Measurements from ENCODE around the gene CEMP1. TPM values are rescaled to one million over a fixed set of nuclear protein-coding genes. Genes with fewer than 3 reads are reported as not detected.

CEMP1 gene
- total RNA-seq, 1 donor from 2014 or later: not detected

DNA sequence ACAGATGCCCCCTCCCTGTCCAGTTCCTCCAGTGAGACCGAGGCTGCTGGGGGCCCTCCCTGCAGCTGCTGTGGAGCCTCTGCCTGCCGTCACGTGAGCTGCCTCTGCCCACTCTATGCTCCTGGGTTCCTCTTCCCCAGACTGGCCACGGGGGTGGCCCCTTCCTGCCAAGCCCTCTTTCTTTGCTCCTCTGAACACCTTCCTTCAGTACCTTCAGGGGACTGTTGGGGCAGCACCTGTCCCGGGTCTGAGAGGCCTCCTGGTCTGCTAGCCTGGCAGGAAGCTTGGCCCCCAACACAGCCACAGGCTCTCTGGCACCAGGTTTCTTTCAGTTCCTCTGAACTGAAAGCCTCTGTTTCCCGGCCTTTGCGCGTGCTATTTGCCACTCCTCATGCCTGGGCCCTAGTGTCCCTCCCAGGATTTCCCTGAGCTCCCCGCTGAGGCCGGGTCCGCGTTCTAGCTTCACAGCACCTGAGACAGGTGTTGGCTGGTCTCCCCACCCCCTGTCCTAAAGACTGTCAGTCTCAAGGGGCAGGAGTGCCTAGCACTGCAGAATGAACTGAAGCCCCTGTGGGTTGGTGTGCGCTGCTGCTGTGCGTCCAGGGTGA is 24.1 kb downstream of the CEMP1 start:
- no peak for DNase-seq (ENCODE audit: extremely low read depth, low read depth, low spot score)

DNA sequence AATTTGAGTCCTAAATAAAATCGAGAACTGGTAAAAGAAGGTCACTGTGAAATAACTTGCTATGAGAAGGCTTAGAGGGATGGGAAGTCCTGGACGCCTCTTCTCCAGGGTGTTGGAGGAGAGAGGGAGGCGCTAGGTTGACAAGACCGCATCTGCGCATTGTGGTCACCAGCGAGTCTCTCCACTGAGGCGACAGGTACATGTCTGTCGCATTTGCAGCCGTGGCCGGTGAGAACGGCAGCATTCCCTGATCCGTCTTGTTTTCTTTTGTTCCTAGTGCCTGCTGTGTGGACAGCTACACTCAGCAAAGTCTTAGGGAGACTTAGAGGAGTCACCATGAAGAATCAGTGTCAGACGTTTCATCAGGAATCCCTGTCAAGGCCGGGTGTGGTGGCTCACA is 25.5 kb downstream of the CEMP1 start:
- DNase-seq (ENCODE audit: extremely low read depth, low read depth, low spot score): no peak

DNA sequence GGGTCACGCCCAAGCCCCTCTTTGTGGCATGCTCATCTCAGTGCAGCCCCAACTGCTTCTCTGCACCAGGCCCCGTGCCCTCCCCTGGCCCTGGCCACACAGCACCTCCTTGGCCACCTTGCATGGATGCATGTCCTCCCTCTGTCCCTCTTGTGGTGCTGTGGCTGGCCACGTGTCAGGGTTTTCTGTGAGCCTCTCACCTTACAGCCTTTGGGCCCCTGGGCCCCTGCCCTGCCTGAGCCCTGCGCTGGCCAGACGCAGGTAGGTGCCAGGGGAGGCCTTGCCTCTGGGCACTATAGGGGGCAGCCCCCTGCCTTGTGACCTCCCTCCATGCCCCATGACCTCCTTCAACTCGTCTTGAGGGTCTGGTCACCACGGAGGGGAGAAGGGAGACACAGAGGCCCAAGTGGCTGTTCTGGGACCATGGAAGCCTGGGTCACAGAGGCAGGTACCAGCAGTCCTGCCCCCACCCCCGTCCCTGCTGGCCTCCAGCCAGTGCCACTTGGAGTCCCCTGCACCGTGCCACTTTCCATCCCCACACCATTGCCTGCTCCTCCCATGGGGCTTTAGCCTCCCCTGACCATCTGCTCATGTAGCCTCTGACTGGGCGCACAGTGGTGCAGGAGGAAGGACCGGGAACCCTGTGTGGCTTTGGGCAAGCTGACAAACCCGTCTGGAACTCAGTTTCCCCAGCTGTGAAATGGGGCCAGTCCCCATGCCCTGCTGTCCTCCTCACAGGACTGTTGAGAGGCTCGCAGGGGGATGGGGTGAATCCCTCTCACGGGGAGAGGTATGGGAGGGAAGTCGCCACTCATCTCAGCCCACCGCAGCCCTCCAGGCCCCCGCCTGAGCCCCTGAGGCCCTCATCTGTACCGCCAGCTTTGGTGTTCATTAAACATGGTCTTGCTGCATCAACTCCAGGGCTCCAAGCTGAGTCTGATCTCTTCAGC is 29.0 kb downstream of the CEMP1 start:
- no peak for DNase-seq (ENCODE audit: extremely low read depth, low read depth, low spot score)

DNA sequence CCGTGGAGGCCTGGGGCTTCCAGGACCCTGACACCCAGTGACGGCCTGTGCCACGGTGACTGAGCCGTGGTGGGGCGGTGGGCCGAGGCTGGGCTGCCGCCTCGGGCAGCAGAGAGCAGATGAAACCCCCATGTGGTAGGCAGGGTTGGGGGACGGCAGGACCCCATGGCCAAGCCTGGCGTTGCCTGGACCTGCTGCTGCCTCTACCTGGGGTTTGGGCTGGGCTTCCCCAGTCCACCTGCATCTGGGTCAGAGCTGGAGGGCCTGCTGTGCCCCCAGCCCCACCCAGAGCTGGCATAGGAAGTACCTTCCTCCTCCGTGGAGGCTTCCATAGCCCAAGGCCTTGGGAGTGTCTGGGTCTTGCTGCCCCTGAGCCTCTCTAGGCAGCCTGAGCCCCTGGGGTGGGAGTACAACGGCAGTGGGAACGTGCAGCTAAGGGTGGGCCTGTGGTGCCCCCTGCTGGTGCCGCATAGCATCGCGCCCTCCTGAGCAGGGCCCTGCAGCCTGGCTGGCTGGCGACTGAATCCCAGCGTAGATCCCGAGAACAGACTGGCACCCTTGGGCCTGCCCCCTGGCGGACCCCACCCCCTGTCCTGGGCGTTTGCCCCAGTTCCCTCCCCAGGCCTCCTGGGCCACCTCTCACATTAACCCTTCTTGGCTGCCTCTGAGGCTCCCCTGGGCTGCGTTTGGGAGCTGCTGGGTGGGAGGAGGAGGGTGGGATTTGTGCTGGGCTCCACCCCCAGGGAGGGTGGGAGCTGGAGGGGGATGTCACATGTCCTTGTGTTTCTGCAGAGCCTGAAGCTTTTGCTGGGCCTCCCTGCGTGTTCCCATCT is 30.1 kb downstream of the CEMP1 start:
- no peak for DNase-seq (ENCODE audit: extremely low read depth, low read depth, low spot score)

DNA sequence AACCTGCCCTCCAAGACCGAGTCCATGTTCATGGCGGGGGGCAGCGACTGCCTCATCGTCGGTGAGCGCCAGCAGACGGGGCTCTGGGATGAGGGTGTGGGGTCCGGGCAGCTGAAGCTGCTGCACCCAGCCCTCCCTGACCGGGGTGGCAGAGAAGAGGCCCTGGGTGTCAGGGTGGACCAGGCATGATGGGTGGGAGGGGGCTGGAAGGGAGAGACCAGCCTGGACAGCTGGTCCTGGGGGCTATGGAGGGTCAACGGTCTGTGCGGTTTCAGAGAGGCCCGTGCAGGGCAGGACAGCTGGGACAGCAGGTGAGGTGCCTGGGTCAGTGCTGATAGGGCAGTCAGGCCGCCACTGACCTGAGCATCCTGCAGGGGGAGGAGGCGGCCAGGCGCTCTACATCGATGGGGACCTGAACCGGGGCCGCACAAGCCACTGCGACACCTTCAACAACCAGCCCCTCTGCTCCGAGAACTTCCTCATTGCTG is 30.7 kb downstream of the CEMP1 start:
- DNase-seq (ENCODE audit: extremely low read depth, low read depth, low spot score): no peak

DNA sequence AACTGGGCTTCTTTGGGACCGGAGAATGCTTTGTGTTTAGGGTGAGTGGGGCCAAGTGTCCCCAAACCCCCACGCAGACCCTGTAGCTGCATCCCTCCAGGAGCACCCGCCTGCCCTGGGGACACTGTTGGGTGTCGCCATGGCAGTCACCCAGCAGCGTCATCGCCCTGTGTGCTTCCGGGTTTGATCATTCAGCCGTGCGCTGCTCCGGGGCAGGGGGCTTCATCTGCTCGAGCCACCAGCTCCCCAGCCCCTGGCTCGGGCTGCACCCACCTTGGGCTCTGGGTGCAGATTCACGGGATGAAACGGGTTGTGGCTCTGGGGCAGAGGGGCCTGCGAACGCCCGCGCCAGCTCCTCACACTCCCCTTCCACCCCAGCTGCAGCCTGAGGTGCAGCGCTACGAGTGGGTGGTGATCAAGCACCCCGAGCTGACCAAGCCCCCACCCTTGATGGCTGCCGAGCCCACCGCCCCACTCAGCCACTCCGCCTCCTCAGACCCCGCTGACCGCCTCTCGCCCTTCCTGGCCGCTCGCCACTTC is 31.2 kb downstream of the CEMP1 start:
- DNase-seq (ENCODE audit: extremely low read depth, low read depth, low spot score): no peak

DNA sequence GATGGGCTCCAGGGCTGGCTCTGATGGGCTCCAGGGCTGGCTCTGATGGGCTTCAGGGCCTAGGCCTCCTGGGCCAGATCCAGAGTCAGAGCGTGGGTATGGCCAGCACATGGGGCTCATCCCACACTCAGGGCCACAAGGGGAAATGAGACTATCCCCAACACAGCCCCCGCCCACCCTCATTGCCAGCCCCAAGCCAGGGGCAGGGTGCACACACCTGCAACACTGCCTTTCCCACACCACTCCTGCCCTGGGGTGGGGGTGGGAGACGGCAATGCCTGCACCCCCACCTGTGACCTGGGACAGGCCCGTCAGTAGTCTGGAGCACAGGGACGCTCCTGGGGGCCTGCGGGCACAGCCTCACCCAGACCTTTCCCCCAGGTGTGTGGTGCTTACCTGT is 31.8 kb downstream of the CEMP1 start:
- no peak for DNase-seq (ENCODE audit: extremely low read depth, low read depth, low spot score)

DNA sequence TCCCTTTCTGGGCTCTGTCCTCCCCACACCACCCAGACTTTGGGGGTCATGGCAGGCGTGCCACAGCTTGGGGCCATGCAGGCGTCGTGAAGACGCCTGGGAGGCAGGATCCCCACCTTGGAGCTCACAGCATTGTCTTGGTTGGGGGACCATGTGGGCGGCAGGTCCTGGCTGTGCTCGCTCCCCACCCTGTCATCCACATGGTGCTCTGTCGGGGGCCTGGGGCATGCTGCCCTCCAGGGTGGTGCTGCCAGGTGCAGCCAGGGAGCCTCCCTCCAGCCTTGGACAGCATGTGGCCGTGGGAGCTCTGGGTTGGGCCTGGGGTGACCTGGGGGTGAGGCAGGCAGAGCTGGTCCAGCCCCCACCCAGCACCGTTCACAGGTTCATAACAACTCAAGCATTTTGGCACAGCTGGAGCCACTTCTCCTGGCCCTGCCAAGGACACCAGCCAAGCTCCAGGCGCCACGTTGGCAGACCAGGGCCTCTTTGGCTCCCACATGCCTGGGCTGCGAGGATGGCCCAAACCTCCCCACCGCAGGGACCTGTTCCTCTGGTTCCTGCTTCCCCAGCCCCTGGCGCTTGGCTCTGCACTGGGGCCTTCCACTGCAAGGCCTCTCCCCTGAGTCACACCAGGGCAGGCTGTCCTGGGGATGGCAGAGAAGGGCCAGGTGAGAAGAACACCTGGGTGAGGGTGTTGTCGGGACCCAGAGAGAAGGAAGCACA is 32.5 kb downstream of the CEMP1 start:
- no peak for DNase-seq (ENCODE audit: extremely low read depth, low read depth, low spot score)

DNA sequence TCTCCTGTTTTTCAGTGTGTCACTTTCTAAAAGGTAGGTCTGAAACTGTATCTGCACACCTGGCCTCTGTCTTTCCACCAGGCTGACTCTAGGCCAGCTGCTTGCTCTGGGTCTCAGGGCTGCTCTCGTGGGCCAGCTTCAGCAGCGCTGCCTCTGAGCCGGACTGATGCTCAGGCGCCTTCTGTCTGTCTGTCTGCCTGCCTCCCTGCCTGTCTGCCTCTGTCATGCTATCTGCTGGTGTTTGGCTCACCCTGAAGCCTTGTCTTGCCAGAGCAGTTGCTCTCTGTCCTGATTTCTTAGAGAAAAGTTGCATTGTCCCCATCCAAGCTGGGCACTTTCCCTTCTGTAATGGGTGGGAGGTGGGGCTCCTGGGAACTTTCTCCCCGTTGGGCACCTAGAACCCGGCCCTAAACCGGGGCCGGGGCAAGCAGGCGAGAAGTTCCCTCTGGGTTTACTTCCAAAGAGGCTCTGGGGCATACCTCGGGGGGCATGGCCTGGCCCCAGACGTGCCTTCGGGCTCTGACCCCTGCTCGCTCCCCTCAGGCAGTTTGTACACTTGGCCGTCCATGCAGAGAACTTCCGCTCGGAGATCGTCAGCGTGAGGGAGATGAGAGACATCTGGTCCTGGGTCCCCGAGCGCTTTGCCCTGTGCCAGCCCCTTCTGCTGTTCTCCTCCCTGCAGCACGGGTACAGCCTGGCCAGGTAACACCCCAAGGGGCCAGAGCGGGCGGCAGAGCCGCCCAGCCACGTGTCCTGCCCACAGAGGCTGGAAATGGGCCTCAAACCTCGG is 33.3 kb downstream of the CEMP1 start:
- no peak for DNase-seq (ENCODE audit: extremely low read depth, low read depth, low spot score)

DNA sequence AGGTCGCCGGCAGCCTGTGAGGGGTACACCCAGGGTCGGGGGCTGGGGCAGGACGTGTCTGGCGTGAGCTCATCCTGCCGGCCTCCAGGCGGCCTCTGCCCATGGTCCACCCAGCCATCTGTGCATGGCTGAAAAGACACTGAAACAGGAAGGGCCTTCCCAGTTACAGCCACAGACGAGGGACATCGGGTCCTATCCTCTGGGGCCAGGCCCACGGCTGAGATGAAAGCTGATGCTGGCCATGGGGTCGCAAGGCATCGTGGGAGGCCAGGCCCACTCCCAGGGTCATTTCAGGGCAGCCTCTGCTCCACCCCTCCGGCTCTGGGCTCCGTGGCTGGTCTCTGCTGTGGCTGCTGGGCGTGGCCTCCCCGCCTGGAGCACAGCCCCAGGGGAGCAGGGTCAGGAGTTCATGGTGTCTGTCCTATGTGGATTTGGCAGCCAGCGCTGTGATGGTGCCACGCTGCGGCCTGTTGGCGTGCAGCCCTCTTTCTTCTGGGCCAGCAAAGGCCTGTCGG is 34.0 kb downstream of the CEMP1 start:
- no peak for DNase-seq (ENCODE audit: extremely low read depth, low read depth, low spot score)

DNA sequence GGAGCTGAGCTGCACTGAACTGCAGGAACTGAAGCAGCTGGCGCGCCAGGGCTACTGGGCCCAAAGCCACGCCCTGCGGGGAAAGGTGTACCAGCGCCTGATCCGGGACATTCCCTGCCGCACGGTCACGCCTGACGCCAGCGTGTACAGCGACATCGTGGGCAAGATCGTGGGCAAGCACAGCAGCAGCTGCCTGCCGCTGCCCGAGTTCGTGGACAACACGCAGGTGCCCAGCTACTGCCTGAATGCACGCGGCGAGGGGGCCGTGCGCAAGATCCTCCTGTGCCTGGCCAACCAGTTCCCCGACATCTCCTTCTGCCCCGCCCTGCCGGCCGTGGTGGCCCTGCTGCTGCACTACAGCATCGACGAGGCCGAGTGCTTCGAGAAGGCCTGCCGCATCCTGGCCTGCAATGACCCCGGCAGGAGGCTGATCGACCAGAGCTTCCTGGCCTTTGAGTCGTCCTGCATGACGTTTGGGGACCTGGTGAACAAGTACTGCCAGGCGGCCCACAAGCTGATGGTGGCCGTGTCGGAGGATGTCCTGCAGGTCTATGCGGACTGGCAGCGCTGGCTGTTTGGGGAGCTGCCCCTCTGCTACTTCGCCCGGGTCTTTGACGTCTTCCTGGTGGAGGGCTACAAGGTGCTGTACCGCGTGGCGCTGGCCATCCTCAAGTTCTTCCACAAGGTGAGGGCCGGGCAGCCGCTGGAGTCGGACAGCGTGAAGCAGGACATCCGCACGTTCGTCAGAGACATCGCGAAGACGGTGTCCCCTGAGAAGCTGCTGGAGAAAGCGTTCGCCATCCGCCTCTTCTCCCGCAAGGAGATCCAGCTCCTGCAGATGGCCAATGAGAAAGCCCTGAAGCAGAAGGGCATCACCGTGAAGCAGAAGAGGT is 34.7 kb downstream of the CEMP1 start:
- DNase-seq (ENCODE audit: extremely low read depth, low read depth, low spot score): no peak

DNA sequence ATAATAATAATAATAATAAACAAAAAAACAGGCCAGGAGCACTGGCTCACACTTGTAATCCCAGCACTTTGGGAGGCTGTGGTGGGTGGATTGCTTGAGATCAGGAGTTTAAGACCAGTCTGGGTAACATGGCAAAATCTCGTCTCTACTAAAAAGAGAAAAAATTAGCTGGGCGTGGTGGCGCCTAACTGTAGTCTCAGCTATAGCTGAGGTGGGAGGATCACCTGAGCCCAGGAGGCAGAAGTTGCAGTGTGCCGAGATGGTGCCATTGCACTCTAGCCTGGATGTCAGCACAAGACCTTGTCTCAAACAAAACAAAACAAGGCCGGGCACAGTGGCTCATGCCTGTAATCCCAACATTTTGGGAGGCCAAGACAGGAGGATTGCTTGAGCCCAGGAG is 36.2 kb downstream of the CEMP1 start:
- no peak for DNase-seq (ENCODE audit: extremely low read depth, low read depth, low spot score)

DNA sequence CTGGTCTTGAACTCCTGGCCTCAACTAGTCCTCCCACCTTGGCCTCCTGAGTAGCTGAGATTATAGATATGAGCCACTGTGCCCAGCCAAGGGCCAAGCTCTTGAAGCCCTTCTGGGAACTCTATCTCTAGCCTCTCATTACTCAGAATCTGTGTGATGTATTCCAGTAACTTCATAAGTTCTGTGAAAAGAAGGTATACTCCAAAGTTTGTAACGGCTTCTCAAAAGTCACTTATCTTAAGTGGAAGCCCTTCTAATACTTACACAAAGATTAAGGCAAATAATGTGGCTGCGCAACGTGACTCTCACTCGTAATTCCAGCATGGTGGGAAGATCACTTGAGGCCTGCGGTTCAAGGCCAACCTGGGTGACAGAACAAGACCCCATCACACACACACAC is 36.6 kb downstream of the CEMP1 start:
- no peak for DNase-seq (ENCODE audit: extremely low read depth, low read depth, low spot score)

DNA sequence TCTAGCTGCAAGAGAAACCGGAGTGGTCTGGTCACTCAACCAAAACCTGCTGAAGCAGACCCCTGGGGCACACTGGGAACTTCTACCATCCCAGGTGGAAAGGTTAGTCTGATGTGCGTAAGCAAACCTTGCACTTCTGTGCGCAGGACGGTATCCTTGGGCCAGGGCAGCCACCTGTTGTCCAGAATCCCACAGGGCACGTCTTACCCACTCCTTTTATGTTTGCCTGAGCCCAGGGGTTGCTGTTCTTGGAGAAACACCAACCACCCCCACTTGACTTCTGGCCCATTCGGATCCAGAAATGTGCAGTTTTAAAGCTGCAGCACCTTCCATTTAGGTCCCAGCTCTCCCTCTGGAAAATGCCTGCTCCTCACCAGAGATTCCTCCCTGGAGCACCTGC is 37.6 kb downstream of the CEMP1 start:
- no peak for DNase-seq (ENCODE audit: extremely low read depth, low read depth, low spot score)

DNA sequence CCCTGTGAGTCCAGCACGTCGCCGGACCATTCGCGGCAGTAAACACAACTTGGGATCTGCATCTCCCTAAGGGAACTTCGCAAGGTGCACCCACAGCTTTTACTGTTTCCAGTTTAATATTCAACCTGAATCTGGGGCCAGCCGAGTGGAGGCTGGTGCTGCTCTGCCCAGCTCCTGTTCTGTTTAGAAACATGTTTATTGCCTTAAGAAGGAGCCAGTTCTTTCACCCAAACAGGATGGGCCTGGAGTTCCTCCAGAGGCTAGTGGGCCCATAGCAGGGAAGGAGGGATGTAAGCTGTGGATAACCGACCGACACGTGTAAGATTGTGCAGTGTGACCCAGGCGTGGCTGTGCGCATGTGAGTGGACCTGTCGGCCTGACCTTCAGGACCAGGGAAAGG is 38.9 kb downstream of the CEMP1 start:
- DNase-seq (ENCODE audit: extremely low read depth, low read depth, low spot score): no peak

DNA sequence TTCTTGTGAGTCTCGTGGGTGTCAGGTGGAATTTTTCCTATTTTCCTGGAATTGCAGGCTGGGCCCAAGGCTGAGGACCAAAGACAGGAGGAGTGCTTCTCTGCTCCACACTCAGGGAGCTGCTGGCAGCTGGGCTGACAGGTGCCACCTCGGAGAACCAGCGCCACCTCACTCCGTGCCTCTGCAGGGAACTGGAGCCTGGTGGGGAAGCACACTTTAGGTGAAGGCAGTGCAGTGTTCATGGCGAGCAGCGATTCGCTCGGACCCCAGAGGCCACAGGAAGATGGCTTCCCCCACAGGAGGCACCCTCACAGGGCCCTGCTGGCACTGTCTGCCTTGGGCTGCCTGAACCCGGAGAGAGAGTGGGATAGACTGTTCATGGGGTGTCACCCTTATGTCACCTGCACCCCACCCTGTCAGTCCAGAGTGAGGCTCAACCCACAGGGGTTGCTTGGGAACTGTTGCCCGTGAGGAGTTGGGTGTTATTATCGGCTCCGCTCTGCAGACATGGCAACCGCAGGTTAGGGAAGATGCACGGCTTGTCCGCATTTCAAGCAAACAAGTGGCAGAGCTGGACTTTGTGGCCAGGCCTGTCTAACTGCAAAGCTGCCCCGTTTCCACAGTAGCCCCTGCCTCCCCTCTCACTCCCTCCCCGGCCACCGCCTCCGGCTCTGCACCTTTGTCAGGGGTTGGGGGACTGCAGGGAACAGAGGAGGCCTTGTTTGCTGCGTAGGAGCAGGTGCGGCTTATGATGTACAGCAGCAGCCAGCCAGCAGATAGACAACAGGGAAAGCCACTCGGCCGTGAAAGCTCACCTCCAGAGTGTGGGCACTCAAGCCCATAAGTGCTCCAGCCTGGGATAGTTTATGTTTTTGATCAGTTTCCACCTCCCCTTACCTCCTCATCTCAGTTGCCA is 40.8 kb downstream of the CEMP1 start:
- DNase-seq (ENCODE audit: extremely low read depth, low read depth, low spot score): no peak

DNA sequence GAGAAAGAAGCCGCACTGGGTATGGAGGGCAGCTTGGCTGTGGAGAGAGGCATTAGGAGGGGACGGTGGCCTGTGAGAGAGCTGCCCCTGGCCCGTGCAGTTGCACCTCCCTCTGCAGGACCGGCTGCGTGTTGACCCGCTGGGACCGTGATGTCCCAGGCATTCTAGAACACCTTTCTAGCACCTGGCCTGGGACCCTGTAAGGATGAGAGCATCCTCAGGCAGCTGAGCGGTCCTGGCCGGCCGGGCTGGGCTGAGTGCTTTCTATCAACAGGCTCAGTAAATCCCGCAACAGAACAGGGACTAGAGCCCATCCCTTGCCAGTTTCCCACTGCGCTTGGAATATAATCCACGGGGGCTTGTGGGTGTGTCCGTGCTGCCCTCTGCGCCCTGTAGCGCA is 41.6 kb downstream of the CEMP1 start:
- DNase-seq (ENCODE audit: extremely low read depth, low read depth, low spot score): no peak

Data from glomerular endothelial cell (primary cell).